ENCODE data around the gene DHRS13.

The DHRS13 gene

GRCh38 chr17:28857905-28858800 is 44.7 kb downstream of the DHRS13 start:
- Histone ChIP-seq H2AFZ (ENCODE audit: low read depth, low read length) (no peak overlapping the region), H3K79me2 (ENCODE audit: insufficient read depth, low read length) (peaks cover 15% of the 10 kb centered on the region), H3K9ac (ENCODE audit: low read depth, low read length) (no peak overlapping the region), H3K4me1 (ENCODE audit: insufficient read depth, low read length) (peaks cover 21% of the 10 kb centered on the region), H4K20me1 (ENCODE audit: insufficient read depth, low read length) (no peaks in the 10 kb centered on the region), H3K4me2 (ENCODE audit: insufficient read depth, low read length) (no peak overlapping the region), H3K27me3 (ENCODE audit: insufficient read depth, low read length, poor library complexity) (no peaks in the 10 kb centered on the region), H3K9me3 (ENCODE audit: insufficient read depth, low read length, severe bottlenecking) (no peaks in the 10 kb centered on the region), H3K36me3 (ENCODE audit: insufficient read depth, low read length) (peaks cover 35% of the 10 kb centered on the region), H3K4me3 (ENCODE audit: low read depth in 1 of 2, low read length in 2 of 2) (no peak overlapping the region), H3K27ac (ENCODE audit: low read length) (no peak overlapping the region)
- ATAC-seq (ENCODE audit: insufficient read depth, low read depth): no peak
- no peak for DNase-seq
- TF ChIP-seq CTCF (IDR thresholded peaks at IDR 0.05; ENCODE audit: borderline replicate concordance, extremely low read depth, low read length, poor library complexity, severe bottlenecking) (no peak), EZH2 (IDR thresholded peaks at IDR 0.05; ENCODE audit: borderline replicate concordance, low read depth, low read length, severe bottlenecking) (no peak)

GRCh38 chr17:28856028-28856574 is 46.8 kb downstream of the DHRS13 start:
- peak overlapping the region in 1 of 2 experiments; percentile 82; a peak in 1 of 4 replicates for H3K4me3 ChIP-seq (ENCODE audit: low read depth in 1 of 2, low read length in 2 of 2)
- ATAC-seq (ENCODE audit: insufficient read depth, low read depth) (no peak), DNase-seq (no peak)
- no peak overlapping the region for H2AFZ ChIP-seq (ENCODE audit: low read depth, low read length)
- peaks cover 31% of the 10 kb centered on the region for H3K36me3 ChIP-seq (ENCODE audit: insufficient read depth, low read length)
- no peaks in the 10 kb centered on the region for H3K9me3 ChIP-seq (ENCODE audit: insufficient read depth, low read length, severe bottlenecking)
- no peak overlapping the region; the same call in 1 of the 2 replicates for H3K9ac ChIP-seq (ENCODE audit: low read depth, low read length)
- H3K4me2 ChIP-seq (ENCODE audit: insufficient read depth, low read length): peak overlapping the region; percentile 78
- H3K27ac ChIP-seq (ENCODE audit: low read length): no peak overlapping the region
- peaks cover 21% of the 10 kb centered on the region for H3K4me1 ChIP-seq (ENCODE audit: insufficient read depth, low read length)
- TF ChIP-seq EZH2 (IDR thresholded peaks at IDR 0.05; ENCODE audit: borderline replicate concordance, low read depth, low read length, severe bottlenecking) (no peak), CTCF (IDR thresholded peaks at IDR 0.05; ENCODE audit: borderline replicate concordance, extremely low read depth, low read length, poor library complexity, severe bottlenecking) (no peak)
- H4K20me1 ChIP-seq (ENCODE audit: insufficient read depth, low read length): no peaks in the 10 kb centered on the region
- peaks cover 15% of the 10 kb centered on the region for H3K79me2 ChIP-seq (ENCODE audit: insufficient read depth, low read length)
- H3K27me3 ChIP-seq (ENCODE audit: insufficient read depth, low read length, poor library complexity): no peaks in the 10 kb centered on the region

- H3K36me3 ChIP-seq (ENCODE audit: insufficient read depth, low read length): peaks cover 26% of the 10 kb centered on the region
- H3K4me3 ChIP-seq (ENCODE audit: low read depth in 1 of 2, low read length in 2 of 2): peak overlapping the region; percentile 78 to 82
- peak overlapping the region; percentile 78 for H3K4me2 ChIP-seq (ENCODE audit: insufficient read depth, low read length)
- H3K79me2 ChIP-seq (ENCODE audit: insufficient read depth, low read length): peaks cover 15% of the 10 kb centered on the region
- no peak for DNase-seq
- peak overlapping the region; percentile 92 for H2AFZ ChIP-seq (ENCODE audit: low read depth, low read length)
- peak overlapping the region; percentile 74 for H3K27ac ChIP-seq (ENCODE audit: low read length)
- TF ChIP-seq EZH2 (IDR thresholded peaks at IDR 0.05; ENCODE audit: borderline replicate concordance, low read depth, low read length, severe bottlenecking): no peak
- no peak for TF ChIP-seq CTCF (IDR thresholded peaks at IDR 0.05; ENCODE audit: borderline replicate concordance, extremely low read depth, low read length, poor library complexity, severe bottlenecking)
- H3K4me1 ChIP-seq (ENCODE audit: insufficient read depth, low read length): peaks cover 21% of the 10 kb centered on the region
- no peaks in the 10 kb centered on the region for H3K27me3 ChIP-seq (ENCODE audit: insufficient read depth, low read length, poor library complexity)
- no peaks in the 10 kb centered on the region for H3K9me3 ChIP-seq (ENCODE audit: insufficient read depth, low read length, severe bottlenecking)
- no peaks in the 10 kb centered on the region for H4K20me1 ChIP-seq (ENCODE audit: insufficient read depth, low read length)
- peak overlapping the region; percentile 70 for H3K9ac ChIP-seq (ENCODE audit: low read depth, low read length)
- no peak for ATAC-seq (ENCODE audit: insufficient read depth, low read depth)
Observed at GRCh38 chr17:28855336-28855679, 47.6 kb downstream of the DHRS13 start.

All from DND-41 (cell line).